ENCODE measurements around the gene MEIOSIN. TPM values are rescaled to one million over a fixed set of nuclear protein-coding genes. Genes with fewer than 3 reads are reported as not detected.
"Not testable (repeated sequence)": the region's sequence is repeated elsewhere in the genome, so short reads cannot be mapped to it uniquely, and the experiment has no call there.

Gene MEIOSIN
- total RNA-seq: not detected
- not detected for polyA plus RNA-seq (2013, experiment 1 of 2)
- not detected for polyA plus RNA-seq (2013, experiment 2 of 2)
- long read RNA-seq, experiment 1: 0 reads
- long read RNA-seq, experiment 2: 0 reads
- long read RNA-seq, experiment 3: 0 reads
- long read RNA-seq, experiment 4: 0 reads

GRCh38 chr19:45733160-45733810 lies at the start of gene MEIOSIN:
MEIOSIN (plus strand) TSS chr19:45733439; CDS start chr19:45735377, 1,938 bp downstream.
- no peaks in the 10 kb centered on the region for H3K27me3 ChIP-seq (ENCODE audit: control insufficient read depth, insufficient read depth, low read length, poor library complexity, severe bottlenecking)
- whole genome bisulfite sequencing, 2 experiments (ENCODE audit: insufficient coverage in 1 of 2, insufficient read length in 1 of 2): 93 to 96% methylated on average over 50 to 59 of the region's 59 CpGs
- peaks cover 2% of the 10 kb centered on the region for H3K4me1 ChIP-seq (ENCODE audit: control insufficient read depth, insufficient read depth, low read length)
- H3K27ac ChIP-seq (ENCODE audit: low read depth, low read length): no peak within 1 kb of the TSS
- Mint-ChIP-seq H3K36me3 (ENCODE audit: low read depth) (no peaks in the 10 kb centered on the region), H3K4me1 (peaks cover 6% of the 10 kb centered on the region), H3K4me3 (no peak within 1 kb of the TSS), H3K9me3 (no peaks in the 10 kb centered on the region), H3K27me3 (ENCODE audit: insufficient read depth) (peaks cover 5% of the 10 kb centered on the region), H3K27ac (no peak within 1 kb of the TSS)
- H3K4me3 ChIP-seq (ENCODE audit: low read length): no peak within 1 kb of the TSS
- TF ChIP-seq CTCF (conservative IDR thresholded peaks at IDR 0.05): no peak
- H3K9me3 ChIP-seq (ENCODE audit: control insufficient read depth, low read length): no peaks in the 10 kb centered on the region
- no peak within 1 kb of the TSS for H3K9ac ChIP-seq (ENCODE audit: extremely low read depth, low read length, poor library complexity, severe bottlenecking)
- no peak for DNase-seq
- H3K36me3 ChIP-seq (ENCODE audit: control insufficient read depth, insufficient read depth, low read length): no peaks in the 10 kb centered on the region

GRCh38 chr19:45685045-45685444 lies 48.2 kb upstream of the MEIOSIN start:
- not testable (repeated sequence) for H3K9me3 ChIP-seq (ENCODE audit: control insufficient read depth, low read length); H3K4me1 Mint-ChIP-seq; H3K27ac Mint-ChIP-seq; H3K27me3 ChIP-seq (ENCODE audit: control insufficient read depth, insufficient read depth, low read length, poor library complexity, severe bottlenecking); H3K9ac ChIP-seq (ENCODE audit: extremely low read depth, low read length, poor library complexity, severe bottlenecking); DNase-seq; H3K4me1 ChIP-seq (ENCODE audit: control insufficient read depth, insufficient read depth, low read length); H3K27ac ChIP-seq (ENCODE audit: low read depth, low read length); H3K27me3 Mint-ChIP-seq (ENCODE audit: insufficient read depth); H3K4me3 ChIP-seq (ENCODE audit: low read length); H3K9me3 Mint-ChIP-seq; H3K4me3 Mint-ChIP-seq
- peaks cover 48% of the 10 kb centered on the region for H3K36me3 Mint-ChIP-seq (ENCODE audit: low read depth)
- WGBS, 2 experiments (ENCODE audit: insufficient coverage in 1 of 2, insufficient read length in 1 of 2): 83 to 84% methylated on average over 5 to 11 of the region's 11 CpGs
- peaks cover 48% of the 10 kb centered on the region for H3K36me3 ChIP-seq (ENCODE audit: control insufficient read depth, insufficient read depth, low read length)

GRCh38 chr19:45687599-45687998 lies 45.6 kb upstream of the MEIOSIN start:
- no peak overlapping the region for H3K9ac ChIP-seq (ENCODE audit: extremely low read depth, low read length, poor library complexity, severe bottlenecking)

More at GRCh38 chr19:45687599-45687998, 45.6 kb upstream of the MEIOSIN start:
- H3K4me1 ChIP-seq (ENCODE audit: control insufficient read depth, insufficient read depth, low read length): no peaks in the 10 kb centered on the region
- H3K27ac ChIP-seq (ENCODE audit: low read depth, low read length): no peak overlapping the region
- TF ChIP-seq CTCF (conservative IDR thresholded peaks at IDR 0.05): no peak
- H3K9me3 ChIP-seq (ENCODE audit: control insufficient read depth, low read length): no peaks in the 10 kb centered on the region
- H3K27ac Mint-ChIP-seq: no peak overlapping the region
- DNase-seq: no peak
- no peaks in the 10 kb centered on the region for H3K27me3 ChIP-seq (ENCODE audit: control insufficient read depth, insufficient read depth, low read length, poor library complexity, severe bottlenecking)
- peaks cover 48% of the 10 kb centered on the region for H3K36me3 ChIP-seq (ENCODE audit: control insufficient read depth, insufficient read depth, low read length)
- no peaks in the 10 kb centered on the region for H3K9me3 Mint-ChIP-seq
- H3K36me3 Mint-ChIP-seq (ENCODE audit: low read depth): peaks cover 50% of the 10 kb centered on the region
- H3K4me3 Mint-ChIP-seq: no peak overlapping the region
- H3K4me3 ChIP-seq (ENCODE audit: low read length): no peak overlapping the region
- 97 to 98% methylated on average over 7 to 9 of the region's 9 CpGs for WGBS, 2 experiments (ENCODE audit: insufficient coverage in 1 of 2, insufficient read length in 1 of 2)
- H3K4me1 Mint-ChIP-seq: no peaks in the 10 kb centered on the region
- H3K27me3 Mint-ChIP-seq (ENCODE audit: insufficient read depth): no peaks in the 10 kb centered on the region
